Raji (cell line): ENCODE data around the gene LYSMD3.
A peak's percentile ranks its signal among the peaks of the same experiment; 100 is the strongest.

Source experiments
- POLR2A ChIP-seq: IDR thresholded peaks from 2 replicates; pipeline ENCODE4 v1.6.1; 2011; ENCODE audit warnings: low read depth, low read length, control low read depth; ENCODE audit not compliant: insufficient read depth

LYSMD3 gene

DNA sequence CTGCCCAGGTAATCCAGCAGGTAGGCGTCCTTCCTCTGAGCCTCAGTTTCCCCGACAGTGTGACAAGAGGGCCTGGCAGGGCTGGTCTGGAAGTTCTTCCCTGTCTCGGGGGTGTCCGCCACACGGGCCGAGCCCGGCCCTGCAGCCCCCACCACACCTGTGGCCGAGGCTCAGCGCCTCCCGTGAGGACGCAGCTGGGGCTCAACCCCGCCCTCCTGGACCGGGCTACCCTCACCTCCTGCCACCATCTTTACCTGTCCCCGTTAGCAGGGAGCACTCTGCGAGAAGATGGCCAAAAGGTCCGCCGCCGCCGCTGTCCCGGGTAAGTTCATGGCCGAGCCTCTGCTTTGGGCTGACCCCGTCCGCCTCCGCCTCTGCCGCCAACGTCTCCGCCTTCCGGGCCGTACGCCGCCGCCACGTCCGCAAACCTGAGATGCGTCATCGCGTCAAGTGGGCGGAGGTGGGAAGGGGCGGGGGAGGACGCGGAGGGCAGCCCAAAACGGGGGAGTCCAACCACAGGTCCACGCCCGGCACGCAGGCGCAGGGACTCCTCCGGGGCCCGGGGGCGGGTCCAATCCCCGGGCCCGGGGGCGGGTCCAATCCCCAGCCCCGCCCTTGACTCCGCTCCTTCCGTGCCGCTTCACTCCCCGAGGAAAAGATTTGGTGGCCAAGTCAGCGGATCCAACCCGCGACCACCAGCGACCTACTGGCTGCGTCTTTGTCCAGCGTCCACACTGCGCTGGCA lies at the start of gene LYSMD3:
LYSMD3 (minus strand) TSS at position 391 of the 745 bp plus-strand sequence. CDS start 4,295 bp downstream, outside the sequence.
- TF ChIP-seq POLR2A: peak; percentile 86

- no peak for TF ChIP-seq POLR2A
Observed at GRCh38 chr5:90575712-90576111, 46.3 kb upstream of the LYSMD3 start.

DNA sequence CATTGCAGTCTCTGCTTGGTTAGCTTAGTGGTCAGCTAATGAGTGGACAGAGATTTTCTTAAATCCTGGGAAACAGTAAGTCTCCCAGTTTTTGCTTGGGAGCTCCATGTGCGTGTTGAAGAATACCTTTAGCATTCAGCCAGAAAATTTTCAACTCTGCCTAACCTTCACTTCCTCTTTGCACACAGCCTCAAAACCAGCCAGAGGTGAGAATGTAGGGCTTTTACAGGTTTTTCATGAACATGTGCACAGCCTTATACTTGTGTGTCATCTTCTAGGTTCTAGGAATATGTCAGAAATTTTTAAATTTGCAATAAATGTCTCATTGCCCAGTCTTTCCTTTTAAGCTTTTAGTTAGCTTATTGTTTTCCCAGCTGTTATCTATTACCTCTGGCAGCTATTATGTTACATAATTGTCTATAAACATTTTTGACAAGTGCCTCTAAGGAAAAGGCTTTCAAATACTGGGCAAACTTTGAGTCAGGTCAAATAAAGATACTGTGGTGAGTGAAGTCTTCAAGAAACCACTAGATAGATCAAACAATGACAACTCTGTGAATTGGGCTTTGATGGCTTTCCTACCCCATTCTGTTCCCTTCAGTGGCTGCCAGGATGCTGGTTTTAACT lies 41.9 kb upstream of the LYSMD3 start:
- TF ChIP-seq POLR2A: no peak

GRCh38 chr5:90570034-90570433 lies 40.6 kb upstream of the LYSMD3 start:
- no peak for TF ChIP-seq POLR2A

GRCh38 chr5:90569084-90569483 lies 39.7 kb upstream of the LYSMD3 start:
- no peak for TF ChIP-seq POLR2A

- no peak for TF ChIP-seq POLR2A
Observed at GRCh38 chr5:90565491-90565890, 36.1 kb upstream of the LYSMD3 start.

DNA sequence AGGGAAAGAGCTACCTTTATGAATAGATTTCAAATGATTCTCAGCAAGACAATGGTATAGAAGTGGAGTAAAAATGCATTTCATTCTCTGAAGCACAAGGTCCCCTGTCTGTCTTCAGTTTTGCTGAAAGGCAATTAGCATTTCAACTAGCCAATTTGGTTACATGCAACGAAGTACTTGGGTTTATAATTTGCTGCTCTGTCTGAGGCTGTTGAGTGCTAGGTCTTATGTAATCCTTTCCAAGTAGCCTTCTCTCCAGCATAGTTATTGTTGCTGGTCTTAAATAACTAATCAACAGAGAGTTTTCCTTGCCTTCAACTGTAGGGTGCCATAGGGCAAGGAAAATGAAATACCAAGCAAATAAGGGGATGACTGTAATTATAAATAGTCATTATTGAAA lies 33.7 kb upstream of the LYSMD3 start:
- TF ChIP-seq POLR2A: no peak

GRCh38 chr5:90562341-90562740 lies 33.0 kb upstream of the LYSMD3 start:
- no peak for TF ChIP-seq POLR2A

DNA sequence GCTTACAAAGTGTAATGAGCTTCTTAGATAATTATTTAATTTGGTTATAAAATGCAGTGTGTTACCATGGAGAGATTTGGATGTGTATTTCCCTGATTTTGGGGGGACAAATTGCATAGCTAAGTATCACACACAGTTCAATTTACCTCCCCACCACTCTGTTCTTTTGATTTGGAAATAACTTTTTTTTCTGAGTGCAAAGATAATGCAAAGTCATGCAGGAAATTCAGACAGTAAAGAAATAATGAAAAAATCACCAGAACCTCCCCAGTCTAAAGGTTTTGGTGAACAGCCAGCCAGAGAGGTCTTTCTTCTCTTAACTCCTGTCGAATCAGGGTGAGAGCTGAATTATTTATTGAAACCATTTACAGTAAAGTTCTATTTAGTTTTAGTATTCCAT lies 32.4 kb upstream of the LYSMD3 start:
- TF ChIP-seq POLR2A: no peak

GRCh38 chr5:90560771-90561170 lies 31.4 kb upstream of the LYSMD3 start:
- no peak for TF ChIP-seq POLR2A

DNA sequence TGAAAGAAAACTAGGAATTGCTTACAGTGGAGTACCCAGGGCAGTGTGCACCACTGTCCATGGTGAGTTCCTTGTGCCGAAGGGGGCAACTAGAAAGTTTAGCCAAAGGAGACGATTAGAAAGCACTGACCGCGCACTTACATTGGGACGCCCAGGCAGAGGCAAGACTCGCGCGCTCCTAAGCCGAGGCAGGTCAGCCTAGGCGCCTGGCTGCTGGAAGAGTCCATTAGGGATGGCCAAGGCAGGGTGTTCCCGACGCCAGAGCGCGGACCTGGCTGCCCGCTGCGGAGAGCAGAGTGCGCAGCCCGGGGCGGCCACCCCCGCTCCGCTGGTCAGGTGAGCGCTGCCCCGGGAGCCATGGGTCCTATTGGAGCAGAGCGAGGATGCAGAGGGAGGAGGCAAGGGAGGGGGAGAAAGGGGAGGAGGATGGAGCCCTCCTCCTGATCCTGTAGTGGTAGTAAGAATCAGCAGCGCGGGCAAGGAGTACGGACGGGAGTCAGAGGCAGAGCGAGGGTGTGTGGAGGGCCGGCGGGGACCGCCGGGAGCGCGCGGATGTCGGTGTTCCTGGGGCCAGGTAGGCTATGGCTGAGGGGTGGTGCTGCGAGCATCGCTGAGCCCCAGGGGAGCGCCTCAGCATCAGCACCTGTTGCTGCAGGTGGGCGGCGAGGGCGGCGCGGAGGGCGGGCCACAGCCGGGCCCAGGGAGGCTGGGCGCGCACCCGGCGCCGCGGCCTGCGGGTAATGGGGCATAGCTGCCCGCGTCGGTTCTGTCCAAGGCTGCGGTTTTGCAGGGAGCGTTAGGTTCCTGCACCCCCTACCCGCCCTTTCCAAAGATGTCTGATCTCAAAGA lies 29.2 kb upstream of the LYSMD3 start, which contains the start of gene ADGRV1:
ADGRV1 (plus strand) TSS at position 454 of the 849 bp plus-strand sequence; CDS start at position 553, 99 bp downstream.
- TF ChIP-seq POLR2A: no peak

DNA sequence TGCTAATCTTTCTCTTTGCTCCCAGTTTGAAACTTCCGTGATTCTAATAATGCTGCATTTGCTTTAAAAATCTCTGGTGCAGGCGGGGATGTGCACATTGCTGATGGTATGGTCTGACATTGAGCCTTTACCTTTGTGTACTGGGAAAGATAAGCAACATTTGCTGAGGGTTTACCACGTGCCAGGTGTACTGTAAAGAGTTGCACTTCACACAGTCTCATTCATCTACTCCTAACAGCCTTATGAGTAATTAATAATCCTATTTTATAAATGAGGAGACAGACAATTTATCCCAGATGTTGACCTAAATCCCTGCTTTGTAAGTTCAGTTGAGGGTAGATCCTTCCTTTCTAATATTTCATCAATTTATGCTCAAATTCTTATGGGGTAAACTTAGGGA lies 28.5 kb upstream of the LYSMD3 start:
- no peak for TF ChIP-seq POLR2A

DNA sequence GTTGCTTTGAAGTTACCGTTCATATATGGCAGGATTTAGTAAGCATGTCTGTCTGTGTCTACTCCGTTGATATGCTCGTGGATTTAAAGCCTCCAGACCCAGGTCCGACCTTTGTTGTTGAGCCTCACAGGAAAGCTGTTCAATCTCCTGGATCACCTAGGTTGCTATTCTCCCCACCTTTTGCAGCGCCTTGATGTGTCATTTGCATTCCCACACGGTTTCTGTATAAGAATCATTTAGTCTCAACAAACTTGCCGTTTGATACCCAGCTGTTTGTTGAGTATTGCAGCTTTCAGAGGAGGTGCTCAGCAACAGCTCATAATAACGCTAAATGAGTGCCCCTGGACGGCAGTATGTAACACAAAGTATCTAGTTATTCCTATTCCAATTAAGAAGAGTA lies 28.0 kb upstream of the LYSMD3 start:
- no peak for TF ChIP-seq POLR2A

DNA sequence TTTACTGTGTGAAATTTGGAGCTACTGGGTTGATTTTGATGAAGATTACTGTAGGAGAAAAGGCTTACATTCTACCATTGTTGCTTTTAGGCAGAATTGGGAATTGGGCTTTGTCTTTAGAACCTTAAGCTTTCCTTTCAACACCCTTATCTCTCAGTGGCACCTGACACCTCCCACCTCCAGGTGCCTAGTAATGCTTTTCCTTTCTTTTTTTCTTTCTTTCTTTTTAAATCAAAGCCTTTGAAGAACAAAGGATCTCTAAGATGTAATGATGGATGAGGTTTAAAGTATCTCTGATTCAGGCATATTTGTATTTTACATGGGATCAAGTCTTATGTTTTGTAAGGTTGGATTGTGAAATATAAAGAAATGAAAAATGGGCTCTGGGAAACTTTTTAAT lies 26.3 kb upstream of the LYSMD3 start:
- TF ChIP-seq POLR2A: no peak

DNA sequence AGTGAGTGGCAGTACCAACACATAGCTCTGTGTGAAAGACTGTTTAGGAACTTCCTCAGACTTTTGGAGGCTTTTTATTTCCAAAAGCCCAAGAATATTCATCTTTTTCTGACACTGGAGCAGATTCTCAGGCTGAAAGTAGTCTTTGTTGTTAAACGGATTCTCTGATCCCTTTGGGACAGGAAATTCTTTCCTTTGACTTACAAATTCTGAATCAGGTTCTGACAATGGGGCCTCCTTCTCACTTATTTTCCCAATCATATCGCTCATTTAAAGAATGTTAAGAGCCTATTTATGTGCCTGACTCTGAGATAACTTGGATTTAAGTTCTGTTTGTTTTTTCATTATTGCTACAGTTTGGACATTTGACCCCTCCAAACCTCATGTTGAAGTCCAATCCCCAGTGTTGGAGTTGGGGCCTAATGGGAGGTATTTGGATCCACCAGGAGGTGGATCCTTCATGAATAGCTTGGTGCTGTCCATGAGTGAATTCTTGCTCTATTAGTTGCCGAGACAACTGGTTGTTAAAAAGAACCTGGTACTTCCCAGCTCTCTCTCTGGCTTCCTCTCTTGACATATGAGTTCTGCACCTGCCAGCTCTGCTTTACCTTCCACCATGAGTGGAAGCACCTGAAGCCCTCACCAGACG lies 25.1 kb upstream of the LYSMD3 start:
- TF ChIP-seq POLR2A: no peak
